Muscle of arm (tissue), 12 donors: Measurements from ENCODE around the gene UBN2. TPM values are rescaled to one million over a fixed set of nuclear protein-coding genes. Genes with fewer than 3 reads are reported as not detected.

Source experiments
- DNase-seq: peaks from one replicate; pipeline ENCODE4 v3.0.0-alpha.2; 2013
- polyA plus RNA-seq, 12 donors: library from polyadenylated mRNA; unstranded; fragments of 120-200 nt; gene quantifications; one replicate each; pipeline ENCODE4 v1.2.1, GENCODE V29; 2013; ENCODE audit not compliant: insufficient read length in 12 of 12

UBN2 gene
- polyA plus RNA-seq, 12 donors: 7.9 to 18.5 (median 11.5) TPM; not detected in 1

GRCh38 chr7:139341776-139342226 is 110.8 kb downstream of the UBN2 start:
- no peak for DNase-seq

GRCh38 chr7:139345042-139345441 is 114.0 kb downstream of the UBN2 start:
- no peak for DNase-seq

- no peak for DNase-seq
Observed at GRCh38 chr7:139351027-139351426, 120.0 kb downstream of the UBN2 start.

- DNase-seq: no peak
Observed at GRCh38 chr7:139354729-139355128, 123.7 kb downstream of the UBN2 start.

- DNase-seq: no peak
Observed at GRCh38 chr7:139355320-139355719, 124.3 kb downstream of the UBN2 start.

Other genes with a start within 250 kb of the UBN2 start
- gene KIAA1549, start 249.8 kb upstream of the UBN2 start, polyA plus RNA-seq: 10 to 100 TPM in 6 of 12 donors, 1 to 10 TPM in 5, not detected in 1; 8.1 to 13.0 (median 10.8) TPM
- 10 to 100 TPM in 11 of 12 donors, not detected in 1; 12.4 to 23.8 (median 17.2) TPM for gene ZC3HAV1L, start 195.2 kb upstream of the UBN2 start, polyA plus RNA-seq
- 10 to 100 TPM in 10 of 12 donors, 1 to 10 TPM in 1, not detected in 1; 9.7 to 22.8 (median 12.3) TPM for gene ZC3HAV1, start 121.5 kb upstream of the UBN2 start, polyA plus RNA-seq
- gene FMC1, start 110.1 kb downstream of the UBN2 start, polyA plus RNA-seq: 10 to 100 TPM in 9 of 12 donors, 1 to 10 TPM in 1, not detected in 2; 5.3 to 23.6 (median 18.2) TPM
- gene LUC7L2, start 128.7 kb downstream of the UBN2 start, polyA plus RNA-seq: 100 to 1,000 TPM in 2 of 12 donors, 10 to 100 TPM in 9, not detected in 1; 51.6 to 149 (median 79.0) TPM